Liver (tissue), 9 donors: ENCODE results near the gene CHP1. TPM values are rescaled to one million over a fixed set of nuclear protein-coding genes. Genes with fewer than 3 reads are reported as not detected.
A peak's percentile ranks its signal among the peaks of the same experiment; 100 is the strongest.

ENCODE experiments used
- DNase-seq: peaks from one replicate; pipeline ENCODE4 v3.0.0-alpha.2; 2017; ENCODE audit warnings: low spot score
- H3K27ac ChIP-seq, 2 donors: one replicate each; pipeline ENCODE4 v1.7.0; 2013; ENCODE audit warnings: inconsistent platforms in 2 of 2, low read length in 2 of 2, control low read depth in 1 of 2, low read depth in 1 of 2, mild to moderate bottlenecking in 1 of 2
- H3K27me3 ChIP-seq, 4 donors: one replicate each; pipeline versions ENCODE4 v1.6.1 to v1.7.0; 2013; ENCODE audit warnings: low read length in 3 of 4, inconsistent platforms in 1 of 4, mild to moderate bottlenecking in 1 of 4, moderate library complexity in 1 of 4; ENCODE audit not compliant: control insufficient read depth in 4 of 4, insufficient read depth in 4 of 4
- H3K36me3 ChIP-seq, 4 donors: one replicate each; pipeline versions ENCODE4 v1.6.1 to v1.7.0; 2013; ENCODE audit warnings: low read length in 3 of 4, mild to moderate bottlenecking in 3 of 4, low read depth in 1 of 4, moderate library complexity in 1 of 4; ENCODE audit not compliant: control insufficient read depth in 4 of 4, insufficient read depth in 3 of 4
- H3K4me1 ChIP-seq, 4 donors: one replicate each; pipeline versions ENCODE4 v1.6.1 to v1.7.0; 2013; ENCODE audit warnings: low read length in 3 of 4, mild to moderate bottlenecking in 3 of 4, moderate library complexity in 1 of 4; ENCODE audit not compliant: control insufficient read depth in 4 of 4, insufficient read depth in 4 of 4
- H3K4me3 ChIP-seq, 3 donors: one replicate each; pipeline versions ENCODE4 v1.6.1 to v1.7.0; 2013; ENCODE audit warnings: low read length in 3 of 3, control low read depth in 1 of 3, low read depth in 1 of 3, mild to moderate bottlenecking in 1 of 3
- H3K9ac ChIP-seq, 2 donors: one replicate each; pipeline ENCODE4 v1.7.0; 2013; ENCODE audit warnings: low read length in 2 of 2, mild to moderate bottlenecking in 2 of 2, moderate library complexity in 2 of 2, control low read depth in 1 of 2, low read depth in 1 of 2
- H3K9me3 ChIP-seq, 4 donors: one replicate each; pipeline versions ENCODE4 v1.6.1 to v1.7.0; 2013; ENCODE audit warnings: low read length in 3 of 4; ENCODE audit not compliant: control insufficient read depth in 4 of 4
- CTCF ChIP-seq: fragments of 150-350 bp; IDR thresholded peaks from 2 replicates; pipeline ENCODE4 v1.5.1; 2017; ENCODE audit warnings: improper control_type of control experiment, low read depth, low read length; ENCODE audit not compliant: missing input control
- EGR1 ChIP-seq, 2 donors: IDR thresholded peaks; 2 replicates each; pipeline ENCODE4 v1.6.1; 2016 to 2018; ENCODE audit warnings: antibody characterized with exemption in 2 of 2, low read depth in 2 of 2
- FOXA1 ChIP-seq: IDR thresholded peaks from 2 replicates; pipeline ENCODE4 v1.6.1; 2016; ENCODE audit warnings: antibody characterized with exemption
- FOXA2 ChIP-seq: IDR thresholded peaks from 2 replicates; pipeline ENCODE4 v1.6.1; 2016; ENCODE audit warnings: antibody characterized with exemption
- HNF4A ChIP-seq, 2 donors: conservative IDR thresholded peaks; 2 replicates each; pipeline ENCODE4 v1.6.1; 2016; ENCODE audit warnings: antibody characterized with exemption in 2 of 2, mild to moderate bottlenecking in 2 of 2
- NR2F2 ChIP-seq: IDR thresholded peaks from 2 replicates; pipeline ENCODE4 v1.6.1; 2016; ENCODE audit warnings: antibody characterized with exemption
- RXRA ChIP-seq, 2 donors: IDR thresholded peaks; 2 replicates each; pipeline ENCODE4 v1.6.1; 2017 to 2018; ENCODE audit warnings: antibody characterized with exemption in 2 of 2, mild to moderate bottlenecking in 1 of 2
- SP1 ChIP-seq: IDR thresholded peaks from 2 replicates; pipeline ENCODE4 v1.6.1; 2018; ENCODE audit warnings: antibody characterized with exemption, mild to moderate bottlenecking
- TAF1 ChIP-seq: conservative IDR thresholded peaks from 2 replicates; pipeline ENCODE4 v1.6.1; 2016; ENCODE audit warnings: antibody characterized with exemption, mild to moderate bottlenecking
- YY1 ChIP-seq: IDR thresholded peaks from 2 replicates; pipeline ENCODE4 v1.6.1; 2016; ENCODE audit warnings: antibody characterized with exemption, mild to moderate bottlenecking
- WGBS: extraction: QIAGEN DNeasy Blood & Tissue Kit; methylation state at CpG from one replicate; pipeline ENCODE4 v1.1.7; 2013; 5-methylcytosine and 5-hydroxymethylcytosine counted together
- polyA plus RNA-seq, 2 donors: library from polyadenylated mRNA; stranded (reverse) in 1 of 2; unstranded in 1 of 2; fragments of 200-250 nt in 1 of 2; fragments of >200 nt in 1 of 2; fragmentation: Nextera tagmentation in 1 of 2; extraction: Ambion mirVana in 1 of 2; gene quantifications; one replicate each; pipeline versions ENCODE4 v1.2.1 to v1.2.3, GENCODE V29; 2013 to 2015
- total RNA-seq, 2 donors: library from RNA; depleted of rRNA; stranded (reverse); fragments of >200 nt; gene quantifications; one replicate each; pipeline ENCODE4 v1.2.3, GENCODE V29; 2014
- TF ChIP-seq, protein P1 (sequence below): IDR thresholded peaks from 2 replicates; pipeline ENCODE4 v1.6.1; 2016; ENCODE audit warnings: antibody characterized with exemption
- TF ChIP-seq, protein P2 (sequence below): IDR thresholded peaks from 2 replicates; pipeline ENCODE4 v1.6.1; 2016; ENCODE audit warnings: antibody characterized with exemption
- donor health status: healthy.
- donor health status: healthy.
- donor health status: healthy.
- donor health status: healthy.
- donor health status: healthy.

The CHP1 gene
- total and polyA plus RNA-seq, 4 donors, result 87.4 to 162 (median 117) TPM

- H3K36me3 ChIP-seq, result peaks cover 11 to 21% (median 16%) of the 10 kb centered on the region in 4 donors
- H3K27ac ChIP-seq, result peak overlapping the region in 1 of 2 donors; percentile 59
- no peak overlapping the region for H3K9ac ChIP-seq
- 64% methylated on average over 6 of the region's 6 CpGs for WGBS
- H3K27me3 ChIP-seq, result no peaks in the 10 kb centered on the region
- no peaks in the 10 kb centered on the region for H3K9me3 ChIP-seq
- peaks cover 11 to 40% (median 27%) of the 10 kb centered on the region in 4 donors for H3K4me1 ChIP-seq
- TF ChIP-seq SP1 (no peak), HNF4A (conservative IDR thresholded peaks at IDR 0.05) (no peak), CTCF (no peak), YY1 (no peak)
- TF ChIP-seq, protein P1, sequence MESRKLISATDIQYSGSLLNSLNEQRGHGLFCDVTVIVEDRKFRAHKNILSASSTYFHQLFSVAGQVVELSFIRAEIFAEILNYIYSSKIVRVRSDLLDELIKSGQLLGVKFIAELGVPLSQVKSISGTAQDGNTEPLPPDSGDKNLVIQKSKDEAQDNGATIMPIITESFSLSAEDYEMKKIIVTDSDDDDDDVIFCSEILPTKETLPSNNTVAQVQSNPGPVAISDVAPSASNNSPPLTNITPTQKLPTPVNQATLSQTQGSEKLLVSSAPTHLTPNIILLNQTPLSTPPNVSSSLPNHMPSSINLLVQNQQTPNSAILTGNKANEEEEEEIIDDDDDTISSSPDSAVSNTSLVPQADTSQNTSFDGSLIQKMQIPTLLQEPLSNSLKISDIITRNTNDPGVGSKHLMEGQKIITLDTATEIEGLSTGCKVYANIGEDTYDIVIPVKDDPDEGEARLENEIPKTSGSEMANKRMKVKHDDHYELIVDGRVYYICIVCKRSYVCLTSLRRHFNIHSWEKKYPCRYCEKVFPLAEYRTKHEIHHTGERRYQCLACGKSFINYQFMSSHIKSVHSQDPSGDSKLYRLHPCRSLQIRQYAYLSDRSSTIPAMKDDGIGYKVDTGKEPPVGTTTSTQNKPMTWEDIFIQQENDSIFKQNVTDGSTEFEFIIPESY, result no peak
- no peak overlapping the region for H3K4me3 ChIP-seq
- no peak for DNase-seq
Observed at GRCh38 chr15:41263891-41264351, 32.9 kb downstream of the CHP1 start.

DNA sequence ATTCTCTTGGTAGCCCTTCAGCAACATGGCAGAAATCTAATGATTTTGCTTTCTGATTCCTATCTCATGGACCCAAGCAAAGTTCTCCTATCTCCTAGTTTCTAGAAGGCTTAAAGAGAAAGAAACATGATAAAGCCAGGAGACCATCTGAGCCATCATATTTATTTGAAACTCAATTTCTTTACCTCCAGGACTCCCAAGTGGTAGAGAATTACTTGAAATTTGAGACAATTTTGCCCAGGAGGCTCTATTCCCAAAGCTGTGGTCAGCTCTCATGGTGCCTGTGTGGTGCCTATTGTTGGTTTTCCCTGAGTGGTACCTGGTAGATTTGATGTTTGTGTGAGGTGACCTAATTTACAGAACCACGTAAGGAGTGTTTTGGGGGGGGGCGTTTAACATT is 38.8 kb downstream of the CHP1 start:
- TF ChIP-seq NR2F2, result no peak
- TF ChIP-seq CTCF, result no peak
- no peak for TF ChIP-seq FOXA2
- TF ChIP-seq FOXA1, result no peak
- no peak for TF ChIP-seq RXRA (IDR thresholded peaks at IDR 0.05)
- TF ChIP-seq HNF4A (conservative IDR thresholded peaks at IDR 0.05), result no peak
- DNase-seq, result no peak
- Histone ChIP-seq H3K36me3 (peaks cover 16 to 42% (median 30%) of the 10 kb centered on the region in 4 donors), H3K9ac (no peak overlapping the region), H3K4me3 (no peak overlapping the region), H3K27ac (no peak overlapping the region), H3K4me1 (peaks cover 0 to 2% (median 0%) of the 10 kb centered on the region in 4 donors), H3K9me3 (no peaks in the 10 kb centered on the region), H3K27me3 (no peaks in the 10 kb centered on the region)
- WGBS, result 97% methylated on average over 2 of the region's 2 CpGs

GRCh38 chr15:41276831-41277230 is 45.8 kb downstream of the CHP1 start:
- H3K4me1 ChIP-seq, result peaks cover 0 to 6% (median 5%) of the 10 kb centered on the region in 4 donors
- peaks cover 16 to 47% (median 34%) of the 10 kb centered on the region in 4 donors for H3K36me3 ChIP-seq
- H3K27ac ChIP-seq, result no peak overlapping the region
- H3K4me3 ChIP-seq, result no peak overlapping the region
- H3K9ac ChIP-seq, result no peak overlapping the region
- H3K9me3 ChIP-seq, result no peaks in the 10 kb centered on the region
- no peak for TF ChIP-seq HNF4A (conservative IDR thresholded peaks at IDR 0.05)
- TF ChIP-seq CTCF, result no peak
- no peak for TF ChIP-seq EGR1 (IDR thresholded peaks at IDR 0.05; ENCODE audit: low read depth in 2 of 2)
- TF ChIP-seq, protein P2, sequence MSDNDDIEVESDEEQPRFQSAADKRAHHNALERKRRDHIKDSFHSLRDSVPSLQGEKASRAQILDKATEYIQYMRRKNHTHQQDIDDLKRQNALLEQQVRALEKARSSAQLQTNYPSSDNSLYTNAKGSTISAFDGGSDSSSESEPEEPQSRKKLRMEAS, result no peak
- TF ChIP-seq RXRA (IDR thresholded peaks at IDR 0.05), result no peak
- TF ChIP-seq TAF1, result no peak
- TF ChIP-seq FOXA1, result no peak
- no peaks in the 10 kb centered on the region for H3K27me3 ChIP-seq
- no peak for DNase-seq
